Measurements from ENCODE around the gene PPP1R16B.

The PPP1R16B gene

GRCh38 chr20:38915355-38915754 lies 109.9 kb downstream of the PPP1R16B start:
- Histone ChIP-seq H3K79me2 (ENCODE audit: control insufficient read depth, insufficient read depth, low read length, poor library complexity) (no peaks in the 10 kb centered on the region), H3K18ac (ENCODE audit: low read length) (no peak overlapping the region), H4K12ac (ENCODE audit: low read depth, low read length) (no peak overlapping the region), H3K27me3 (ENCODE audit: insufficient read depth, low read length) (no peaks in the 10 kb centered on the region), H3K4me3 (ENCODE audit: low read depth, low read length) (no peak overlapping the region), H3K14ac (ENCODE audit: low read length) (no peak overlapping the region), H4K8ac (ENCODE audit: low read depth, low read length) (no peak overlapping the region), H2AK5ac (ENCODE audit: low read length) (no peak overlapping the region), H3K36me3 (ENCODE audit: control insufficient read depth in 1 of 2, insufficient read depth in 2 of 2, low read length in 2 of 2) (no peaks in the 10 kb centered on the region), H2BK120ac (ENCODE audit: insufficient read depth, low read length, poor library complexity) (no peak overlapping the region), H4K91ac (ENCODE audit: low read depth, low read length) (no peak overlapping the region), H3K4ac (ENCODE audit: low read depth, low read length) (no peak overlapping the region), H2BK12ac (ENCODE audit: low read length) (no peak overlapping the region), H3K9ac (ENCODE audit: low read length) (no peak overlapping the region), H3K79me1 (ENCODE audit: low read length) (no peaks in the 10 kb centered on the region), H2BK5ac (ENCODE audit: low read depth, low read length, poor library complexity) (no peak overlapping the region), H3K27ac (ENCODE audit: low read depth, low read length) (no peak overlapping the region), H3K4me1 (ENCODE audit: control insufficient read depth in 1 of 2, insufficient read depth in 2 of 2, low read length in 2 of 2) (peaks cover 0 to 2% of the 10 kb centered on the region in 2 experiments), H3K9me3 (ENCODE audit: insufficient read depth, low read depth, low read length) (no peaks in the 10 kb centered on the region), H2AFZ (ENCODE audit: insufficient read depth, low read length, poor library complexity) (no peak overlapping the region), H3K4me2 (ENCODE audit: low read length) (no peak overlapping the region), H3K23ac (ENCODE audit: low read length) (no peak overlapping the region)
- no CpG with 5 or more reads among the region's 7 CpGs for WGBS (ENCODE audit: extremely low coverage, insufficient coverage, insufficient read length)
- DNase-seq, result no peak

DNA sequence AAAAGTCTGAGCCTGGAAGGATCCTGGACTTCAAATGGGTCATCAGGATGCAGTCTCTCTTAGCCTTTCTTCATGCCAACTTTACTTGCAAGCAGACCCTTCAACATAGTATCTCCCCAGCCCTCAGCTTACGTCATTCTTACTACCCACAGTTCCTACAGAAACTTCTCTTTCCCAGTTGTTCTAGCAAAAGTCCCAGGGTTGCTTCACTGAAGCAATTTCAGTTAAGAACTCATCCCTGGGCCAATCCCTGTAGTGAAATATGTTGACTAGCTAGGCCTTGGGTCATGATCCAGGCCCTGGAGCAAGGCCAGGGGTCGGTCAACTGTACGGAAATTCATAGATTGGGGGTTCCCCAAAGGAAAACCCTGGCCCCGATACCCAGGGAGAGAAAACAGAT lies 112.2 kb downstream of the PPP1R16B start:
- H2AK5ac ChIP-seq (ENCODE audit: low read length), result no peak overlapping the region
- H3K27ac ChIP-seq (ENCODE audit: low read depth, low read length), result no peak overlapping the region
- H3K79me1 ChIP-seq (ENCODE audit: low read length), result no peaks in the 10 kb centered on the region
- no CpG with 5 or more reads among the region's 4 CpGs for WGBS (ENCODE audit: extremely low coverage, insufficient coverage, insufficient read length)
- no peak overlapping the region for H4K12ac ChIP-seq (ENCODE audit: low read depth, low read length)
- no peak overlapping the region for H4K91ac ChIP-seq (ENCODE audit: low read depth, low read length)
- no peak overlapping the region for H2BK5ac ChIP-seq (ENCODE audit: low read depth, low read length, poor library complexity)
- no peaks in the 10 kb centered on the region for H3K9me3 ChIP-seq (ENCODE audit: insufficient read depth, low read depth, low read length)
- H4K8ac ChIP-seq (ENCODE audit: low read depth, low read length), result no peak overlapping the region
- no peak overlapping the region for H3K23ac ChIP-seq (ENCODE audit: low read length)
- no peaks in the 10 kb centered on the region for H3K36me3 ChIP-seq (ENCODE audit: control insufficient read depth in 1 of 2, insufficient read depth in 2 of 2, low read length in 2 of 2)
- H3K9ac ChIP-seq (ENCODE audit: low read length), result no peak overlapping the region
- no peaks in the 10 kb centered on the region for H3K79me2 ChIP-seq (ENCODE audit: control insufficient read depth, insufficient read depth, low read length, poor library complexity)
- H3K4me1 ChIP-seq (ENCODE audit: control insufficient read depth in 1 of 2, insufficient read depth in 2 of 2, low read length in 2 of 2), result peaks cover 0 to 2% of the 10 kb centered on the region in 2 experiments
- H3K4me3 ChIP-seq (ENCODE audit: low read depth, low read length), result no peak overlapping the region
- H2BK120ac ChIP-seq (ENCODE audit: insufficient read depth, low read length, poor library complexity), result no peak overlapping the region
- DNase-seq, result no peak
- no peak overlapping the region for H3K4me2 ChIP-seq (ENCODE audit: low read length)
- H3K4ac ChIP-seq (ENCODE audit: low read depth, low read length), result no peak overlapping the region
- H3K18ac ChIP-seq (ENCODE audit: low read length), result no peak overlapping the region
- H2BK12ac ChIP-seq (ENCODE audit: low read length), result no peak overlapping the region
- no peak overlapping the region for H2AFZ ChIP-seq (ENCODE audit: insufficient read depth, low read length, poor library complexity)
- H3K14ac ChIP-seq (ENCODE audit: low read length), result no peak overlapping the region
- H3K27me3 ChIP-seq (ENCODE audit: insufficient read depth, low read length), result no peaks in the 10 kb centered on the region

DNA sequence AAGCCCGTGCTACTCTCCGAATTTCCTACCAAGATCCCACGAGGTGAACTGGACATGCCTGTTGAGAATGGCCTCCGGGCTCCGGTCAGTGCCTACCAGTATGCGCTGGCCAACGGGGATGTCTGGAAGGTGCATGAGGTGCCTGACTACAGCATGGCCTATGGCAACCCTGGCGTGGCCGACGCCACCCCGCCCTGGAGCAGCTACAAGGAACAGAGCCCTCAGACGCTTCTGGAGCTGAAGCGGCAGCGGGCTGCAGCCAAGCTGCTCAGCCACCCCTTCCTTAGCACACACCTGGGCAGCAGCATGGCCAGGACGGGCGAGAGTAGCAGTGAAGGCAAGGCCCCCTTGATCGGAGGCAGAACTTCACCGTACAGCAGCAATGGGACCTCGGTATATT lies 112.7 kb downstream of the PPP1R16B start:
- Histone ChIP-seq H4K91ac (ENCODE audit: low read depth, low read length) (no peak overlapping the region), H2BK12ac (ENCODE audit: low read length) (no peak overlapping the region), H3K9ac (ENCODE audit: low read length) (no peak overlapping the region), H3K9me3 (ENCODE audit: insufficient read depth, low read depth, low read length) (no peaks in the 10 kb centered on the region), H3K27ac (ENCODE audit: low read depth, low read length) (no peak overlapping the region), H3K14ac (ENCODE audit: low read length) (no peak overlapping the region), H3K79me2 (ENCODE audit: control insufficient read depth, insufficient read depth, low read length, poor library complexity) (no peaks in the 10 kb centered on the region), H3K4me3 (ENCODE audit: low read depth, low read length) (no peak overlapping the region), H3K27me3 (ENCODE audit: insufficient read depth, low read length) (no peaks in the 10 kb centered on the region), H2BK5ac (ENCODE audit: low read depth, low read length, poor library complexity) (no peak overlapping the region), H3K4me1 (ENCODE audit: control insufficient read depth in 1 of 2, insufficient read depth in 2 of 2, low read length in 2 of 2) (peaks cover 0 to 2% of the 10 kb centered on the region in 2 experiments), H2BK120ac (ENCODE audit: insufficient read depth, low read length, poor library complexity) (no peak overlapping the region), H2AFZ (ENCODE audit: insufficient read depth, low read length, poor library complexity) (no peak overlapping the region), H3K79me1 (ENCODE audit: low read length) (no peaks in the 10 kb centered on the region), H4K12ac (ENCODE audit: low read depth, low read length) (no peak overlapping the region), H3K36me3 (ENCODE audit: control insufficient read depth in 1 of 2, insufficient read depth in 2 of 2, low read length in 2 of 2) (no peaks in the 10 kb centered on the region), H3K4me2 (ENCODE audit: low read length) (no peak overlapping the region), H4K8ac (ENCODE audit: low read depth, low read length) (no peak overlapping the region), H3K18ac (ENCODE audit: low read length) (no peak overlapping the region), H3K4ac (ENCODE audit: low read depth, low read length) (no peak overlapping the region), H2AK5ac (ENCODE audit: low read length) (no peak overlapping the region), H3K23ac (ENCODE audit: low read length) (no peak overlapping the region)
- DNase-seq, result no peak
- WGBS (ENCODE audit: extremely low coverage, insufficient coverage, insufficient read length), result no CpG with 5 or more reads among the region's 19 CpGs

DNA sequence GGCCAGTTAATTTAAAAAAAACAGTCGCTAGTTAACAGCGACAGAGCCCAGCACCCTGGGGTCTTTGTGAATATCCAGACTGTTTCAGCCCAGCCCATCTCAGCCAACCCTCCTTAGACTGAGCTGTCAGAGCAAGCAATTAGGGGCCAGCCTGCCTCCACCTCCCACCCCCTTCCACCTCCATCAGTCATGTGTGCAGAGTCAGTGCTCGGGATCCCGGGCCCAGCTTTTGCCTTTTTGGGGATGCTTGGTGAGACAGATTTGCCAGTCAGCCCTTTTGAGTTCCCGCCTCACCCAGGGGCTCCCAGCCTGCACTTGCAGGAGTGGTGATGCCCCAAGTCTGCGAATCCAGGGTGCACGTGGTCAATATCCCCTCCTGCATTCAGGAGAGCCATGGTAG lies 114.2 kb downstream of the PPP1R16B start:
- Histone ChIP-seq H3K9ac (ENCODE audit: low read length) (no peak overlapping the region), H3K4me3 (ENCODE audit: low read depth, low read length) (no peak overlapping the region), H3K36me3 (ENCODE audit: control insufficient read depth in 1 of 2, insufficient read depth in 2 of 2, low read length in 2 of 2) (no peaks in the 10 kb centered on the region), H3K4me2 (ENCODE audit: low read length) (no peak overlapping the region), H3K27me3 (ENCODE audit: insufficient read depth, low read length) (no peaks in the 10 kb centered on the region), H4K12ac (ENCODE audit: low read depth, low read length) (no peak overlapping the region), H3K18ac (ENCODE audit: low read length) (no peak overlapping the region), H4K8ac (ENCODE audit: low read depth, low read length) (no peak overlapping the region), H4K91ac (ENCODE audit: low read depth, low read length) (no peak overlapping the region), H3K14ac (ENCODE audit: low read length) (no peak overlapping the region), H2BK5ac (ENCODE audit: low read depth, low read length, poor library complexity) (no peak overlapping the region), H3K4ac (ENCODE audit: low read depth, low read length) (no peak overlapping the region), H2BK120ac (ENCODE audit: insufficient read depth, low read length, poor library complexity) (no peak overlapping the region), H3K79me1 (ENCODE audit: low read length) (no peaks in the 10 kb centered on the region), H3K4me1 (ENCODE audit: control insufficient read depth in 1 of 2, insufficient read depth in 2 of 2, low read length in 2 of 2) (no peaks in the 10 kb centered on the region), H2AFZ (ENCODE audit: insufficient read depth, low read length, poor library complexity) (no peak overlapping the region), H3K27ac (ENCODE audit: low read depth, low read length) (no peak overlapping the region), H3K9me3 (ENCODE audit: insufficient read depth, low read depth, low read length) (no peaks in the 10 kb centered on the region), H2BK12ac (ENCODE audit: low read length) (no peak overlapping the region), H2AK5ac (ENCODE audit: low read length) (no peak overlapping the region), H3K79me2 (ENCODE audit: control insufficient read depth, insufficient read depth, low read length, poor library complexity) (no peaks in the 10 kb centered on the region), H3K23ac (ENCODE audit: low read length) (no peak overlapping the region)
- WGBS (ENCODE audit: extremely low coverage, insufficient coverage, insufficient read length), result no CpG with 5 or more reads among the region's 7 CpGs
- no peak for DNase-seq

Measured in trophoblast cell (in vitro differentiated cells and primary cell).